H9 (cell line): Measurements from ENCODE around the gene CAMK1G. TPM values are rescaled to one million over a fixed set of nuclear protein-coding genes. Genes with fewer than 3 reads are reported as not detected.

ENCODE experiments used
- DNase-seq: peaks from one replicate; pipeline ENCODE4 v3.0.0-alpha.2; 2017
- H2AFZ ChIP-seq: one replicate; pipeline ENCODE4 v1.6.1; 2013; ENCODE audit warnings: mild to moderate bottlenecking, low read length, control low read depth, moderate library complexity
- H2AK5ac ChIP-seq: 2 replicates; pipeline ENCODE4 v1.6.1; 2013; ENCODE audit warnings: low read length, control low read depth, mixed read lengths; ENCODE audit not compliant: insufficient read length
- H2BK120ac ChIP-seq: one replicate; pipeline ENCODE4 v1.6.1; 2013; ENCODE audit warnings: low read depth, mild to moderate bottlenecking, low read length, control low read depth, inconsistent platforms; ENCODE audit not compliant: poor library complexity, severe bottlenecking
- H2BK12ac ChIP-seq: 2 replicates; pipeline ENCODE4 v1.6.1; 2013; ENCODE audit warnings: low read length, control low read depth, mixed read lengths, low read depth; ENCODE audit not compliant: insufficient read length
- H2BK15ac ChIP-seq: 2 replicates; pipeline ENCODE4 v1.6.1; 2013; ENCODE audit warnings: low read depth, low read length, control low read depth
- H2BK20ac ChIP-seq: one replicate; pipeline ENCODE4 v1.6.1; 2013; ENCODE audit warnings: low read depth, mild to moderate bottlenecking, low read length, control low read depth, inconsistent platforms; ENCODE audit not compliant: poor library complexity, severe bottlenecking
- H2BK5ac ChIP-seq: 2 replicates; pipeline ENCODE4 v1.6.1; 2013; ENCODE audit warnings: low read length, control low read depth, mixed read lengths; ENCODE audit not compliant: insufficient read length
- H3K14ac ChIP-seq: 2 replicates; pipeline ENCODE4 v1.6.1; 2013; ENCODE audit warnings: low read length, control low read depth; ENCODE audit not compliant: insufficient read depth
- H3K18ac ChIP-seq: 2 replicates; pipeline ENCODE4 v1.6.1; 2013; ENCODE audit warnings: low read depth, mild to moderate bottlenecking, mixed read lengths, low read length, control low read depth; ENCODE audit not compliant: insufficient read length
- H3K23ac ChIP-seq: 2 replicates; pipeline ENCODE4 v1.6.1; 2013; ENCODE audit warnings: low read length, control low read depth, mixed read lengths, low read depth; ENCODE audit not compliant: insufficient read length
- H3K23me2 ChIP-seq: 2 replicates; pipeline ENCODE4 v1.6.1; 2013; ENCODE audit warnings: low read depth, mild to moderate bottlenecking, mixed read lengths, low read length, control low read depth; ENCODE audit not compliant: insufficient read length, poor library complexity, severe bottlenecking
- H3K27ac ChIP-seq: 2 replicates; pipeline ENCODE4 v1.5.1; 2013; ENCODE audit warnings: low read length, control low read depth, mixed read lengths, low read depth; ENCODE audit not compliant: insufficient read length
- H3K27me3 ChIP-seq: 2 replicates; pipeline ENCODE4 v1.6.1; 2013; ENCODE audit warnings: low read length, control low read depth, inconsistent platforms; ENCODE audit not compliant: insufficient read depth
- H3K4ac ChIP-seq: 2 replicates; pipeline ENCODE4 v1.6.1; 2013; ENCODE audit warnings: low read depth, mild to moderate bottlenecking, control low read depth, inconsistent platforms, low read length, moderate library complexity
- H3K4me1 ChIP-seq: 2 replicates; pipeline ENCODE4 v1.6.1; 2013; ENCODE audit warnings: low read length, control low read depth, inconsistent platforms; ENCODE audit not compliant: insufficient read depth
- H3K4me2 ChIP-seq: 2 replicates; pipeline ENCODE4 v1.6.1; 2013; ENCODE audit warnings: low read length, control low read depth, mixed read lengths; ENCODE audit not compliant: insufficient read length, insufficient read depth
- H3K56ac ChIP-seq: 2 replicates; pipeline ENCODE4 v1.6.1; 2013; ENCODE audit warnings: low read depth, mild to moderate bottlenecking, mixed read lengths, low read length, control low read depth; ENCODE audit not compliant: insufficient read length
- H3K79me1 ChIP-seq: 2 replicates; pipeline ENCODE4 v1.6.1; 2013; ENCODE audit warnings: low read depth, mild to moderate bottlenecking, moderate library complexity, low read length, control low read depth, inconsistent platforms; ENCODE audit not compliant: insufficient read depth, poor library complexity, severe bottlenecking
- H3K79me2 ChIP-seq: 2 replicates; pipeline ENCODE4 v1.6.1; 2013; ENCODE audit warnings: low read length, control low read depth, inconsistent platforms; ENCODE audit not compliant: insufficient read depth
- H3K9ac ChIP-seq: 2 replicates; pipeline ENCODE4 v1.6.1; 2013; ENCODE audit warnings: low read length, control low read depth, mixed read lengths; ENCODE audit not compliant: insufficient read length; ENCODE audit errors: extremely low read depth
- H3K9me3 ChIP-seq: one replicate; pipeline ENCODE4 v1.6.1; 2013; ENCODE audit warnings: low read depth, low read length, inconsistent platforms; ENCODE audit not compliant: control insufficient read depth
- H3T11ph ChIP-seq: one replicate; pipeline ENCODE4 v1.6.1; 2013; ENCODE audit warnings: mild to moderate bottlenecking, low read length, control low read depth, inconsistent platforms
- H4K20me1 ChIP-seq: one replicate; pipeline ENCODE4 v1.6.1; 2013; ENCODE audit not compliant: control insufficient read depth, insufficient read length, insufficient read depth
- H4K5ac ChIP-seq: 2 replicates; pipeline ENCODE4 v1.6.1; 2013; ENCODE audit warnings: low read depth, mild to moderate bottlenecking, mixed read lengths, low read length, control low read depth; ENCODE audit not compliant: insufficient read length
- H4K8ac ChIP-seq: replicated peaks from 2 replicates; pipeline ENCODE4 v1.6.1; 2013; ENCODE audit warnings: low read length, control low read depth, mixed read lengths, low read depth; ENCODE audit not compliant: insufficient read length
- H4K91ac ChIP-seq: 2 replicates; pipeline ENCODE4 v1.6.1; 2013; ENCODE audit warnings: low read depth, mild to moderate bottlenecking, moderate library complexity, mixed read lengths, low read length, control low read depth; ENCODE audit not compliant: insufficient read length
- H3K27ac Mint-ChIP-seq, 3 experiments: 2 replicates in 2 of 3; 3 replicates in 1 of 3; pipeline ENCODE4 v1.8.0; 2020 to 2021; ENCODE audit warnings: mixed read lengths in 3 of 3, mild to moderate bottlenecking in 1 of 3, moderate library complexity in 1 of 3
- H3K27me3 Mint-ChIP-seq: 2 replicates; pipeline ENCODE4 v1.8.0; 2021; ENCODE audit warnings: low read depth, mild to moderate bottlenecking, moderate library complexity, mixed read lengths
- H3K36me3 Mint-ChIP-seq, 3 experiments: 2 replicates in 2 of 3; 3 replicates in 1 of 3; pipeline ENCODE4 v1.8.0; 2020 to 2021; ENCODE audit warnings: low read depth in 3 of 3, mixed read lengths in 3 of 3; ENCODE audit not compliant: insufficient read depth in 1 of 3
- H3K4me1 Mint-ChIP-seq, 2 experiments: 2 replicates each; pipeline ENCODE4 v1.8.0; 2020; ENCODE audit warnings: mixed read lengths in 2 of 2
- H3K4me3 Mint-ChIP-seq, 2 experiments: 2 replicates in 1 of 2; 3 replicates in 1 of 2; pipeline ENCODE4 v1.8.0; 2020 to 2021; ENCODE audit warnings: mild to moderate bottlenecking in 2 of 2, mixed read lengths in 2 of 2, moderate library complexity in 1 of 2
- H3K9me3 Mint-ChIP-seq, 2 experiments: 2 replicates in 1 of 2; 3 replicates in 1 of 2; pipeline ENCODE4 v1.8.0; 2020; ENCODE audit warnings: mild to moderate bottlenecking in 2 of 2, mixed read lengths in 2 of 2, moderate library complexity in 1 of 2
- WGBS: extraction: QIAGEN DNeasy Blood & Tissue Kit; methylation state at CpG from one replicate; pipeline ENCODE4 v1.1.7; 2013; ENCODE audit warnings: missing lambda C conversion rate, low lambda C conversion rate, mixed read lengths; ENCODE audit not compliant: insufficient read length; ENCODE audit errors: extremely low coverage; 5-methylcytosine and 5-hydroxymethylcytosine counted together
- total RNA-seq: library from RNA; stranded (reverse); gene quantifications from 2 replicates; pipeline ENCODE4 v1.2.1, GENCODE V29; 2021
- TF ChIP-seq, protein P1 (sequence below): fragments of 200-600 bp; sonication (generic); conservative IDR thresholded peaks from 3 replicates; pipeline ENCODE4 v1.8.0; 2021; ENCODE audit warnings: antibody characterized with exemption, mild to moderate bottlenecking

The CAMK1G gene
- total RNA-seq, 1 experiment from 2014 or later, result 0.28 TPM

DNA sequence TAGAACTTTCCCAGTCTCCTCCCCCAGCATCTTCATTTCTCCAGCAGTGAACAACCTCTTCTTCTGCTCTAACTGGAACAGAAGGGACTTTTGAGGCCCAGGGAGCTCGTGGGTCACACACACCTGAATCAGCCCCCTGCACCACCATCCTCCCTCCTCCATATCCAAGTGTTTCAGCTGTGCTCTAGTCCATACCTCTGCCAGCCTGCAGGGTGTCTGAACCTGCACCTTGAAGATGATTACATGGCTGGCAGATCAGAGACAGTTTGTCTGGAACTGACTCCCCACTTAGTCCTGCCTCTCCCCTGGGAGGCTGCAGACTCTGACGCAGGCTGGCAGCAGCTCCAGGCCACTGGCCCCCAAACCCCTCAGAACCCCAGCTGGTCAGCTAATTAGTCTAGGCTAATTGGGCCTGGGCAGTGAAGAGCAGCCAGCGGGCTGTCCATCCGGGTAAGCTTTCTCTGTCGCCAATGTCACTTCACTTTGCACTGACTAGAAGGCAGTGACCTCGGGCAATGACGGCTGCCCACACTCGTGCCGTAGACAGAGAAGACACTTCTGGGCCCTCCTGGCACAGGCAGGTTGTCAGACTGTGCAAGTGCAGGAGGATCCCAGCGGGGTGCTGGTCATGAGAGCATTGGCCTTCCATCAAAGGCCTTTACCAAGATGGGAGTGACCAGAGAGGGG is 12.2 kb downstream of the CAMK1G start:
- Histone ChIP-seq H3K23me2 (no peaks in the 10 kb centered on the region), H3K79me1 (no peaks in the 10 kb centered on the region), H2BK12ac (no peak overlapping the region), H3K27me3 (no peaks in the 10 kb centered on the region; the same call in 1 of the 2 replicates), H2AFZ (no peak overlapping the region), H3K18ac (no peak overlapping the region), H4K20me1 (no peaks in the 10 kb centered on the region), H3K9me3 (no peaks in the 10 kb centered on the region), H3K27ac (no peak overlapping the region), H4K5ac (no peak overlapping the region), H2BK5ac (no peak overlapping the region), H3K4ac (no peak overlapping the region), H3K9ac (no peak overlapping the region), H3K14ac (no peak overlapping the region), H4K8ac (no peak overlapping the region), H2BK120ac (no peak overlapping the region), H3K23ac (no peak overlapping the region), H3K79me2 (no peaks in the 10 kb centered on the region), H2AK5ac (no peak overlapping the region), H2BK15ac (no peak overlapping the region), H2BK20ac (no peak overlapping the region), H3K56ac (no peak overlapping the region), H4K91ac (no peak overlapping the region), H3K4me1 (no peaks in the 10 kb centered on the region), H3K4me2 (no peak overlapping the region), H3T11ph (no peak overlapping the region)
- WGBS, result no CpG with 5 or more reads among the region's 10 CpGs
- Mint-ChIP-seq H3K4me3 (no peak overlapping the region), H3K36me3 (no peaks in the 10 kb centered on the region), H3K27ac (no peak overlapping the region; a peak in 1 of 7 replicates), H3K4me1 (no peaks in the 10 kb centered on the region; a peak in 1 of 4 replicates), H3K9me3 (no peaks in the 10 kb centered on the region), H3K27me3 (peaks cover 26% of the 10 kb centered on the region)
- no peak for DNase-seq
- TF ChIP-seq, protein P1, sequence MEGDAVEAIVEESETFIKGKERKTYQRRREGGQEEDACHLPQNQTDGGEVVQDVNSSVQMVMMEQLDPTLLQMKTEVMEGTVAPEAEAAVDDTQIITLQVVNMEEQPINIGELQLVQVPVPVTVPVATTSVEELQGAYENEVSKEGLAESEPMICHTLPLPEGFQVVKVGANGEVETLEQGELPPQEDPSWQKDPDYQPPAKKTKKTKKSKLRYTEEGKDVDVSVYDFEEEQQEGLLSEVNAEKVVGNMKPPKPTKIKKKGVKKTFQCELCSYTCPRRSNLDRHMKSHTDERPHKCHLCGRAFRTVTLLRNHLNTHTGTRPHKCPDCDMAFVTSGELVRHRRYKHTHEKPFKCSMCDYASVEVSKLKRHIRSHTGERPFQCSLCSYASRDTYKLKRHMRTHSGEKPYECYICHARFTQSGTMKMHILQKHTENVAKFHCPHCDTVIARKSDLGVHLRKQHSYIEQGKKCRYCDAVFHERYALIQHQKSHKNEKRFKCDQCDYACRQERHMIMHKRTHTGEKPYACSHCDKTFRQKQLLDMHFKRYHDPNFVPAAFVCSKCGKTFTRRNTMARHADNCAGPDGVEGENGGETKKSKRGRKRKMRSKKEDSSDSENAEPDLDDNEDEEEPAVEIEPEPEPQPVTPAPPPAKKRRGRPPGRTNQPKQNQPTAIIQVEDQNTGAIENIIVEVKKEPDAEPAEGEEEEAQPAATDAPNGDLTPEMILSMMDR, result no peak
